Omental fat pad (tissue), 4 donors: ENCODE measurements around the gene CLNK. TPM values are rescaled to one million over a fixed set of nuclear protein-coding genes. Genes with fewer than 3 reads are reported as not detected.

ENCODE experiments used
- ATAC-seq: fragments of 150-250 bp; one replicate; pipeline ENCODE4 v1.9.1; 2016; ENCODE audit warnings: mild to moderate bottlenecking, moderate library complexity; ENCODE audit not compliant: low FRiP score
- DNase-seq: peaks from one replicate; pipeline ENCODE4 v3.0.0-alpha.2; 2019; ENCODE audit warnings: low spot score
- total RNA-seq, 4 donors: library from RNA; depleted of rRNA; stranded (reverse); fragments of >200 nt; gene quantifications; one replicate each; pipeline ENCODE4 v1.1.0, GENCODE V29; 2016
- TF ChIP-seq, protein P1 (sequence below), 3 donors: fragments of 450-650 bp; IDR thresholded peaks; one replicate each; pipeline ENCODE4 v1.5.1; 2016 to 2017; ENCODE audit warnings: antibody characterized with exemption in 3 of 3, mild to moderate bottlenecking in 3 of 3, moderate library complexity in 2 of 3

CLNK gene
- total RNA-seq, 4 donors from 2014 or later: not detected

DNA sequence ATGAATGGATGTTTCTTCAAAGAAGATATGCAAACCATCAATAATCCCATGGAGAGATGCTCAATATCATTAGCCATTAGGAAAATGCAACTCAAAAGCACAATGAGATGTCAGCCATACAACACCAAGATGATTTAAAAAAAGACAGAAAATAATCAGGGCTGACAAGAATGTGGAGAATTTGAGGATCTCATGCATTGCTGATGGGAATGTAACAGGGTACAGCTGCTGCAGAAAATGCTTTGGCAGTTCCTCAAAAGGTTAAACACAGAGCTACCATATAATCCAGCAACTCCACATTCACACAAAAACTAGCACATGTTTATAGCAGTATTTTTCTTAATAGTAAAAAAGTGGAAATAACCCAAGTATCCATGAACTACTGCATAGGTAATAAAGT, 116.8 kb downstream of the CLNK start:
- no peak for ATAC-seq
- TF ChIP-seq, protein P1, sequence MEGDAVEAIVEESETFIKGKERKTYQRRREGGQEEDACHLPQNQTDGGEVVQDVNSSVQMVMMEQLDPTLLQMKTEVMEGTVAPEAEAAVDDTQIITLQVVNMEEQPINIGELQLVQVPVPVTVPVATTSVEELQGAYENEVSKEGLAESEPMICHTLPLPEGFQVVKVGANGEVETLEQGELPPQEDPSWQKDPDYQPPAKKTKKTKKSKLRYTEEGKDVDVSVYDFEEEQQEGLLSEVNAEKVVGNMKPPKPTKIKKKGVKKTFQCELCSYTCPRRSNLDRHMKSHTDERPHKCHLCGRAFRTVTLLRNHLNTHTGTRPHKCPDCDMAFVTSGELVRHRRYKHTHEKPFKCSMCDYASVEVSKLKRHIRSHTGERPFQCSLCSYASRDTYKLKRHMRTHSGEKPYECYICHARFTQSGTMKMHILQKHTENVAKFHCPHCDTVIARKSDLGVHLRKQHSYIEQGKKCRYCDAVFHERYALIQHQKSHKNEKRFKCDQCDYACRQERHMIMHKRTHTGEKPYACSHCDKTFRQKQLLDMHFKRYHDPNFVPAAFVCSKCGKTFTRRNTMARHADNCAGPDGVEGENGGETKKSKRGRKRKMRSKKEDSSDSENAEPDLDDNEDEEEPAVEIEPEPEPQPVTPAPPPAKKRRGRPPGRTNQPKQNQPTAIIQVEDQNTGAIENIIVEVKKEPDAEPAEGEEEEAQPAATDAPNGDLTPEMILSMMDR (IDR thresholded peaks at IDR 0.05): no peak
- DNase-seq: no peak

GRCh38 chr4:10565166-10565780, 119.3 kb downstream of the CLNK start:
- TF ChIP-seq, protein P1 (IDR thresholded peaks at IDR 0.05): no peak
- DNase-seq: no peak
- ATAC-seq: no peak

GRCh38 chr4:10554694-10555093, 129.9 kb downstream of the CLNK start:
- peak; percentile 79 for ATAC-seq

GRCh38 chr4:10554121-10554520, 130.4 kb downstream of the CLNK start:
- TF ChIP-seq, protein P1 (IDR thresholded peaks at IDR 0.05): no peak
- ATAC-seq: no peak
- no peak for DNase-seq

More at GRCh38 chr4:10554694-10555093, 129.9 kb downstream of the CLNK start:
- TF ChIP-seq, protein P1 (IDR thresholded peaks at IDR 0.05): peak in 2 of 3 donors; percentile 15 to 37
- DNase-seq: peak; percentile 71

DNA sequence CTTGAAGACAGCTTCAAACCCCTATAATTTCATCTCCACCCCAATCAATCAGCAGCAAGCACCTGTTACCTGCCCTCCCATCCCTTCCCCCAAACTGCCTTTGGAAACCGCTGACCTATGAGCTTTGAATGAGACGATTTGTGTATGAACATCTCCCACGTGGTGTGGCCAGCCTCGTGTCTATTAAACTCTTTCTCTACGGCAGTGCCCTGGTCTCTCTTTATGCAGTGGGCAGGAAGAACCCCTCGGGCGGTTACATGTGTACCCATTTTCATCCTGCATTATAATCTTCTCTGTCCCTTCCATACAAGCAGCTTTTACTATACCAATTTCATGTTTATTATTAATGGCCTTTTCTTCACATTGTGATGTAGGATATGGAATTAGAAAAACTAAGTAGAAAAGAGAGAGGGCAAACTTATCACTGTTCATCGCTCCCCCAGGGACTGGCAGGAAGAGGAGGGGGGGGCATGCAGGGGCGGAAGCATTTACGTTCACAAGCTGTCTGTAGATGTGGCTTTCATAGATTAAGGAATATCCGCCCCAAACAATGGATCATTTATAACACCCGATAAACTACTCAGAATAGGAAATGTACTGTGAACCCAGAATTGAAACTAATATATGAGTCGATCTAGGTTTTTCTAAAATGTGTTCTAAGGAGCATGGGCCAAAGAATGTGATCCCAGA, 131.8 kb downstream of the CLNK start:
- TF ChIP-seq, protein P1 (IDR thresholded peaks at IDR 0.05): no peak
- DNase-seq: no peak
- no peak for ATAC-seq

DNA sequence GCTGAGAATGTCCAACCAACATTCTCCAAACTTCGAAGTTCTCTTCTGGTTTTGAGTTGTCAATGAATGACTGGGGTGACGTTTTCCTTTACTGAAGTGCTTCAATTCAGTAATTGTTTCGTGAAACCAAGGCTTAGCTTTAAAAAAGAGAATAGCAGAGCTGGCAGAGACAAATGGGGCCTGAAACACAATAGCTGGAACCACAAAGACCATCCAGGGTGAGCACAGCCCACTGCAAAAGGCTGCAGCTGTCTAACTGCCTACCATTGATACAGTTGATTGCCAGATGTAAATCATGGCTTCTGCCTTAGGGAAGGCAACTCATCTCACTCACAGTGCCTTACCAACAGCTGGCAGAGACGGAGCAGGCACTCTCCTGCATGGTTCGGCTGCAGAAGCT, 148.7 kb downstream of the CLNK start:
- TF ChIP-seq, protein P1 (IDR thresholded peaks at IDR 0.05): no peak
- no peak for DNase-seq

DNA sequence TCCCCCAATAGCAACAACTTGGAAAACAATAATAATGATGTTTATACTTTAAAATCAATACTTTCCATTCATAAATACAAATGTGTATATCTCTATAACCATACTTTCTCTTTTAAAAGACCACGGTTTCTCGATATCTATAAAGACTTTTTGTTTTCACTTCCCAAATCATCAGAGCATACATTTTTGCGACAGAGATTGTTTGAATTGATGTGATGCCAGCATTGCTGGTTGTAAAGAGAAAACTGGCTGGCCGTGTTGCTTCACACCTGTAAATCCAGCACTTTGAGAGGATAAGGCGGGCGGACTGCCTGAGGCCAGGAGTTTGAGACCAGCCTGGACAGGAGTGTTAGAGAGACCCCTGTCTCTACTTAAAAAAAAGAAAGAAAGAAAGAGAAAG, 149.7 kb downstream of the CLNK start:
- no peak for ATAC-seq
- TF ChIP-seq, protein P1 (IDR thresholded peaks at IDR 0.05): no peak
- DNase-seq: no peak

More for the DNA sequence above, 148.7 kb downstream of the CLNK start:
- no peak for ATAC-seq
